Retinal pigment epithelial cell (primary cell): ENCODE data around the gene TMEM121B.

Source experiments
- DNase-seq: peaks from one replicate; pipeline ENCODE4 v3.0.0-alpha.2; 2010; ENCODE audit warnings: low read depth
- H3K4me3 ChIP-seq: 2 replicates; pipeline ENCODE4 v1.5.1; 2011; ENCODE audit warnings: mild to moderate bottlenecking, low read length, control low read depth, moderate library complexity
- TF ChIP-seq, protein P1 (sequence below): conservative IDR thresholded peaks from 2 replicates; pipeline ENCODE4 v1.5.1; 2011; ENCODE audit warnings: low read depth, low read length, control low read depth, inconsistent platforms

The TMEM121B gene

DNA sequence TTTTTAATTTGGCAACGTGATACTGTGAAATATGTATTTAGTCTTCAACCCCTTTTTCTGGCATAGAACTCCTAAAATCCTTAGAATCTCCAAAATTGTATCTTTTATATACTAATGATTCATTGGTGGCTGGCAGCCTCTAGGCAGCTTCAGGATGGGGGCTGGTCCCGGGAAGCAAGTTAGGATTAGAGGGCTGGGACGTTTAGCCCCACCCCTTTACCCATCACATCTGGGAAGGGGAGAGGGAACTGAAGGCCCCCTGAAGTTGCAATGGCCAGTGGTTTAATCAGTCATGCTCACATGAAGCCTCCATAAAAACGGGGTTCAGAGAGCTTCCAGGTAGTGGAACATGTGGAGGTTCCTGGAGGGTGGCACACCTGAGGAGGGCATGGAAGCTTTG, 29.3 kb downstream of the TMEM121B start:
- H3K4me3 ChIP-seq: no peak overlapping the region
- DNase-seq: no peak
- TF ChIP-seq, protein P1, sequence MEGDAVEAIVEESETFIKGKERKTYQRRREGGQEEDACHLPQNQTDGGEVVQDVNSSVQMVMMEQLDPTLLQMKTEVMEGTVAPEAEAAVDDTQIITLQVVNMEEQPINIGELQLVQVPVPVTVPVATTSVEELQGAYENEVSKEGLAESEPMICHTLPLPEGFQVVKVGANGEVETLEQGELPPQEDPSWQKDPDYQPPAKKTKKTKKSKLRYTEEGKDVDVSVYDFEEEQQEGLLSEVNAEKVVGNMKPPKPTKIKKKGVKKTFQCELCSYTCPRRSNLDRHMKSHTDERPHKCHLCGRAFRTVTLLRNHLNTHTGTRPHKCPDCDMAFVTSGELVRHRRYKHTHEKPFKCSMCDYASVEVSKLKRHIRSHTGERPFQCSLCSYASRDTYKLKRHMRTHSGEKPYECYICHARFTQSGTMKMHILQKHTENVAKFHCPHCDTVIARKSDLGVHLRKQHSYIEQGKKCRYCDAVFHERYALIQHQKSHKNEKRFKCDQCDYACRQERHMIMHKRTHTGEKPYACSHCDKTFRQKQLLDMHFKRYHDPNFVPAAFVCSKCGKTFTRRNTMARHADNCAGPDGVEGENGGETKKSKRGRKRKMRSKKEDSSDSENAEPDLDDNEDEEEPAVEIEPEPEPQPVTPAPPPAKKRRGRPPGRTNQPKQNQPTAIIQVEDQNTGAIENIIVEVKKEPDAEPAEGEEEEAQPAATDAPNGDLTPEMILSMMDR: no peak

DNA sequence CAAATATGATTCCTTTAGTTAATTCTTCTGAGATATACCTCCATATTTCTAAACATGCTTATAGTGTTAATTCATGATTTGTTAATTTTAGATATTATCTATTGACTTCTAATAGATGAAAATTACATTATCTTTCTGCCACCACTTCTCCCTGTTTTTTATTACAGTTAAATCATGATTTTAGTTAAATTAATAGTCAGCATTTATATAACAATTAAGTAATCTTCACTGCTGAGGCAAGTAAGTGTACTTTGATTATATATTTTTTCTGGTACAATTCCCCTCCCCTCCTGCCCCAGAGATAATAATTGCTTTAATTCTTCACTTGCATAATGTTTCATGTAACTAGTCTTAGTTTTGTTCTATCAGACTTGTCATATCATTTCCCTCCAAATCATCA, 30.6 kb downstream of the TMEM121B start:
- DNase-seq: no peak
- TF ChIP-seq, protein P1: no peak
- H3K4me3 ChIP-seq: no peak overlapping the region

DNA sequence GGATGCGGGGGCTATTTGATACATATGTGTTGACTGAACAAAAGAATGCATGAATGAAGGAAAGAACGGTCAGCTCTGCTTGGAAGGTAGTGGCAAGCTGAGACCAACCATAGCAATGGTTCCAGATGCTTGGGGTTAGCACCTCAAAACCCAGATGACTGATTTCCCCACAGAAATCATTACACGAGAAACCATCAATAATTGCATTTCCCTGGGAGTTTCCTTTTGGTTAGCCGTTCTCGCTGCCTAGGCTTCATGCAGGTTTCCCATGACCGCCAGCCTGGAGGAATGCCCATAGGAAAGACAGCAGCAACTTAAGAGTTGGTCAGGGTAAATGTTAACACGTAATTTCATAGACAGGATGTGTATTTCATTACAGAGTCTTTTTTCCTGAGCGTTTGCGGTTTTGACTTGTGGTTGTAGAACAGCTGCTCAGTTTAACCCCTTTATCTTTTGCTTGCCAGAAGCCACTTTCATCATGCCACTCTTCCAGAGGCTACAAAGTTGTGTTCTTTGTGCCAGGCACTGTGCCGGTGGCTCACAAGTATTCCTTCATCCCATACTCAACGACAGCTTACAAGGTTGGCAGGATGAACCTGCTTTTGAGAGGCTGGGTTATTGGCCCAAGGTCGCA, 33.5 kb downstream of the TMEM121B start:
- DNase-seq: no peak
- no peak overlapping the region for H3K4me3 ChIP-seq
- TF ChIP-seq, protein P1: no peak

DNA sequence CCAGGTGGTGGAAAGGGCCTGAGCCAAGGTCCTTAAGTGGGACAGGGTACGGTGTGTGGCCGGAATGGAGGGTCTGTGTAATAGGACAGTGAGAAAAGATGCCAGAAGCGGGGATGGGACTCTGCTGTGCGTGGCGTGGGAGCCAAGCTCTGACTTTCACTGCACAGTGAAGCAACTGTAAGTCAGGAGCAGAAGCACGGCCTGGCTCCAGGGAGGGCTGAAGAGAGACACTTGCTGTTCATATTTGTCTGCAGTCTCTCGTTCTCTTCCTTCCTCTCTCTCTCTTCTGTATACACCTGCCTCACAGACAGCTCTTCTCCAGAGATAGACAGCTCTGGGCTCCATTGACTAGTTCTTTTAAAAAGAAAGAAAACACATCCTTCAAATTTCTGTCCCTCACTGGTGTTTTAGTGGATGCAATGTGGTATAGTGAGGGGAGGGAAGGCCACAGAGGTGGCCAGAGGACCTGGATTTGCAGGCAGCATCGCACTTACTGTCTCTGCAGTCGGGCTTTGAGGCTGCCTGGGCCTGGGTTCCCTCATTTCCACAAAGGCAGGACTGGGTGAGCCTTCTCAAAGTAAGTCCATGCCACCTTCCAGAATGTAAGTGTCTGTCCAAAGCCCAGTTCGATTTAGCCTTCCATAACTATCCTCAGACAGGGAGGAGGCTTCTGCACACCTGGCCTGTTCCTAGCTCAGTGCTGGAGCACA, 34.2 kb downstream of the TMEM121B start:
- DNase-seq: no peak
- TF ChIP-seq, protein P1: no peak
- no peak overlapping the region for H3K4me3 ChIP-seq

DNA sequence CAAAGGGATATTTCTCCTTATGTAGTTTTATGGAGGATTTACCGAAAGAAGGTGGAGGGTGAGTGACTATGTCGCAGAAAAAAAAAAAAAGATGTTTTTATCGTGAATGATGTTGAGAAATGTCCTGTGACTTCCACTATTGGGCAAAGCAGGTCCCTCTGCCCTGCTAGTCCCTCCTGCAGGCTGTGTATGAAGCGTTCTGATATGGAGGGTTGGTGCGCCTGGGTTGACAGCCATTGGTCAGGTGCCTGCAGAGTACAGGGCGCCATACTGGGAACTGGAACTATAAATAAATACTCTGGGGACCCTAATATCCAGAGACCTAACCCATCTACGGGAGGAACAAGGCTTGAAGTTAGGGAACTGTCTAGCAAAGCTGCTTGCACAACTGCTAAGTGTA, 34.9 kb downstream of the TMEM121B start:
- DNase-seq: no peak
- TF ChIP-seq, protein P1: no peak
- peak overlapping the region; percentile 72 for H3K4me3 ChIP-seq

DNA sequence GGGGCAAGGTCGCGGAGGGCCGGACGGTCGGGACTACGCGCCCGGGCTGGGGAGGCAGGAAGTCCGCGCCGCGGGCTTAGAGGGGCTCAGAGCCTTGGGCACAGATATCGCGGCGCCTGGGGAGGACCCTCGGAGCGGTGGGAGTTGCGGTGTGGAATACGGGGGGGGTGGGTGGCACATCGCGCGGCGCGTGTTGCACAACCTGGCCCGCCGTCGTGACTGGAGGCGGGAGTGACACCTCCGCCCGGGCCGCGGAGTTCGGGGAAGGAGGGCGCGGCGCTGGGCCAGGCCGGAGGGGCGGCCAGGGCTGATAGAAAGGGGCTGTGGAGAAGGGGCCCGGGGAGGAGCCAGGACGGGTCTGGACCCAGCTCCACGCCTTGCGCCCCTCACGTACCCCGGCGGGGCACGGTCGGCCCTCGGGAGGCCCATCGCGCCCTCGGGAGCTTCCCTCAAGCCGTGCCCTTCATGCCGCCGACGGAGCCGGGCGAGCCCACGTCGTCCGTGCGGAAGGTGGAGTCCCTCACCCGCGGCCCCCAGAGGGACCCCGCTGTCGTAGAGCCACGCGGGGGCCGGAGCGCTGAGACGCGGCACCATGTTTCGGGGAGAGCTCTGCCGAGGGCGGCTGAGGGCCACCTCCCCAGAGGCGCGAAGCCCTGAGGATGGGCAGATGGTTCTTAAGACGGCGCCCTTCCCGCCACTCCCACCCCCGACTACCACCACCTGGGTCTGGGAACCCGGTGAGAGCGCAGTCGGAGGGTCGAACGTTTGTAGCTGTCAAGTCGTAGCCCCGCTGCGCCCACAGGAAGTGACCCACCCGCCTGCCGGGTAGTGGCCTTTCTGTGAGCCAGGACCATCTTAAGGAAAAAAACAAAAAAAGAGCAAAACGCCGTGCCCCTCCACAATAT, 35.6 kb downstream of the TMEM121B start:
- DNase-seq: no peak
- TF ChIP-seq, protein P1: no peak
- peak overlapping the region; percentile 72 for H3K4me3 ChIP-seq
